Loucy (cell line): ENCODE results near the gene SDK2.

Experiments
- CTCF ChIP-seq: fragments of 200-600 bp; sonication (generic); conservative IDR thresholded peaks from 2 replicates; pipeline ENCODE4 v1.5.1; 2014; ENCODE audit warnings: mild to moderate bottlenecking, antibody characterized with exemption, low read length
- EZH2phosphoT487 ChIP-seq: fragments of 200-600 bp; IDR thresholded peaks from 2 replicates; pipeline ENCODE4 v1.6.1; 2018; ENCODE audit warnings: antibody characterized with exemption, mild to moderate bottlenecking, moderate library complexity, borderline replicate concordance

GRCh38 chr17:73650140-73650539 is 5.9 kb upstream of the SDK2 start:
- TF ChIP-seq CTCF (peak; percentile 91), EZH2phosphoT487 (no peak)
